Measurements from ENCODE around the gene PRPH2. TPM values are rescaled to one million over a fixed set of nuclear protein-coding genes. Genes with fewer than 3 reads are reported as not detected.

The PRPH2 gene
- polyA plus RNA-seq: under 1 TPM in 2 of 3 donors, not detected in 1; 0.08 to 0.25 TPM

GRCh38 chr6:42722497-42722896 is at the start of gene PRPH2:
PRPH2 (minus strand) TSS chr6:42722597; CDS start chr6:42722334, 263 bp downstream.
- Mint-ChIP-seq H3K27ac (no peak within 1 kb of the TSS), H3K36me3 (peaks cover 0 to 5% (median 0%) of the 10 kb centered on the region in 3 donors), H3K9me3 (no peaks in the 10 kb centered on the region), H3K4me1 (peaks cover 14 to 15% of the 10 kb centered on the region in 2 donors), H3K4me3 (no peak within 1 kb of the TSS), H3K27me3 (ENCODE audit: low read depth in 3 of 3) (peaks cover 0 to 8% (median 0%) of the 10 kb centered on the region in 3 donors)
- no peak for DNase-seq

- H3K4me1 Mint-ChIP-seq: peaks cover 76 to 86% of the 10 kb centered on the region in 2 donors
- peak overlapping the region; percentile 98 to 100 (median 100) for H3K27ac Mint-ChIP-seq
- no peak for DNase-seq
- H3K4me3 Mint-ChIP-seq: peak overlapping the region; percentile 70 to 89 (median 82)
- peaks cover 0 to 11% (median 3%) of the 10 kb centered on the region in 3 donors for H3K36me3 Mint-ChIP-seq
- no peaks in the 10 kb centered on the region for H3K9me3 Mint-ChIP-seq
- peaks cover 22 to 30% (median 23%) of the 10 kb centered on the region in 3 donors for H3K27me3 Mint-ChIP-seq (ENCODE audit: low read depth in 3 of 3)
Measured at GRCh38 chr6:42771741-42772100, 49.3 kb upstream of the PRPH2 start.

- H3K4me1 Mint-ChIP-seq: peaks cover 82 to 92% of the 10 kb centered on the region in 2 donors
- H3K4me3 Mint-ChIP-seq: peak overlapping the region in 4 of 5 donors; percentile 32 to 51 (median 46)
- no peak for DNase-seq
- H3K36me3 Mint-ChIP-seq: peaks cover 0 to 15% (median 3%) of the 10 kb centered on the region in 3 donors
- H3K27me3 Mint-ChIP-seq (ENCODE audit: low read depth in 3 of 3): peaks cover 22 to 28% (median 23%) of the 10 kb centered on the region in 3 donors
- peak overlapping the region; percentile 60 to 100 (median 94) for H3K27ac Mint-ChIP-seq
- no peaks in the 10 kb centered on the region for H3K9me3 Mint-ChIP-seq
Measured at GRCh38 chr6:42769836-42770235, 47.4 kb upstream of the PRPH2 start.

GRCh38 chr6:42769051-42769450 is 46.7 kb upstream of the PRPH2 start:
- Mint-ChIP-seq H3K36me3 (peaks cover 0 to 11% (median 3%) of the 10 kb centered on the region in 3 donors), H3K4me1 (peaks cover 75 to 86% of the 10 kb centered on the region in 2 donors), H3K9me3 (no peaks in the 10 kb centered on the region), H3K27me3 (ENCODE audit: low read depth in 3 of 3) (peaks cover 18 to 25% (median 19%) of the 10 kb centered on the region in 3 donors), H3K4me3 (no peak overlapping the region), H3K27ac (peak overlapping the region in 5 of 6 donors; percentile 12 to 98 (median 94))
- DNase-seq: no peak

- DNase-seq: peak; percentile 51 to 61 (median 56)
- H3K36me3 Mint-ChIP-seq: peaks cover 0 to 11% (median 3%) of the 10 kb centered on the region in 3 donors
- H3K27me3 Mint-ChIP-seq (ENCODE audit: low read depth in 3 of 3): peaks cover 9 to 18% (median 14%) of the 10 kb centered on the region in 3 donors
- H3K4me3 Mint-ChIP-seq: peak overlapping the region; percentile 51 to 71 (median 64)
- H3K9me3 Mint-ChIP-seq: no peaks in the 10 kb centered on the region
- H3K27ac Mint-ChIP-seq: peak overlapping the region; percentile 54 to 98 (median 86)
- H3K4me1 Mint-ChIP-seq: peaks cover 54 to 64% of the 10 kb centered on the region in 2 donors
Measured at GRCh38 chr6:42766163-42766670, 43.8 kb upstream of the PRPH2 start.

- peak overlapping the region; percentile 54 to 98 (median 86) for H3K27ac Mint-ChIP-seq
- H3K27me3 Mint-ChIP-seq (ENCODE audit: low read depth in 3 of 3): peaks cover 0 to 9% (median 6%) of the 10 kb centered on the region in 3 donors
- H3K9me3 Mint-ChIP-seq: no peaks in the 10 kb centered on the region
- H3K36me3 Mint-ChIP-seq: peaks cover 0 to 11% (median 3%) of the 10 kb centered on the region in 3 donors
- peaks cover 45 to 54% of the 10 kb centered on the region in 2 donors for H3K4me1 Mint-ChIP-seq
- peak overlapping the region in 3 of 5 donors; percentile 25 to 27 (median 26) for H3K4me3 Mint-ChIP-seq
- DNase-seq: no peak
Measured at GRCh38 chr6:42764911-42765648, 42.7 kb upstream of the PRPH2 start.

- Mint-ChIP-seq H3K9me3 (no peaks in the 10 kb centered on the region), H3K4me1 (peaks cover 30 to 36% of the 10 kb centered on the region in 2 donors), H3K4me3 (no peak overlapping the region), H3K36me3 (peaks cover 9 to 27% (median 17%) of the 10 kb centered on the region in 3 donors), H3K27me3 (ENCODE audit: low read depth in 3 of 3) (peaks cover 0 to 7% (median 0%) of the 10 kb centered on the region in 3 donors), H3K27ac (peak overlapping the region in 2 of 6 donors; percentile 4 to 43)
- DNase-seq: no peak
Measured at GRCh38 chr6:42762950-42763349, 40.6 kb upstream of the PRPH2 start.

GRCh38 chr6:42762426-42762859 is 40.0 kb upstream of the PRPH2 start:
- DNase-seq: no peak
- H3K4me1 Mint-ChIP-seq: peaks cover 26 to 36% of the 10 kb centered on the region in 2 donors
- H3K4me3 Mint-ChIP-seq: no peak overlapping the region
- no peak overlapping the region for H3K27ac Mint-ChIP-seq
- peaks cover 10 to 27% (median 18%) of the 10 kb centered on the region in 3 donors for H3K36me3 Mint-ChIP-seq
- H3K27me3 Mint-ChIP-seq (ENCODE audit: low read depth in 3 of 3): peaks cover 0 to 4% (median 0%) of the 10 kb centered on the region in 3 donors
- no peaks in the 10 kb centered on the region for H3K9me3 Mint-ChIP-seq

- peaks cover 0 to 1% (median 0%) of the 10 kb centered on the region in 3 donors for H3K27me3 Mint-ChIP-seq (ENCODE audit: low read depth in 3 of 3)
- H3K36me3 Mint-ChIP-seq: peaks cover 10 to 26% (median 18%) of the 10 kb centered on the region in 3 donors
- no peak overlapping the region for H3K4me3 Mint-ChIP-seq
- H3K9me3 Mint-ChIP-seq: no peaks in the 10 kb centered on the region
- H3K4me1 Mint-ChIP-seq: peaks cover 17 to 26% of the 10 kb centered on the region in 2 donors
- DNase-seq: no peak
- peak overlapping the region in 1 of 6 donors; percentile 55 for H3K27ac Mint-ChIP-seq
Measured at GRCh38 chr6:42761287-42762067, 39.1 kb upstream of the PRPH2 start.

- H3K4me3 Mint-ChIP-seq: no peak overlapping the region
- H3K27ac Mint-ChIP-seq: peak overlapping the region in 2 of 6 donors; percentile 37 to 69
- H3K9me3 Mint-ChIP-seq: no peaks in the 10 kb centered on the region
- H3K4me1 Mint-ChIP-seq: peaks cover 2 to 9% of the 10 kb centered on the region in 2 donors
- no peaks in the 10 kb centered on the region for H3K27me3 Mint-ChIP-seq (ENCODE audit: low read depth in 3 of 3)
- H3K36me3 Mint-ChIP-seq: peaks cover 13 to 34% (median 26%) of the 10 kb centered on the region in 3 donors
- DNase-seq: no peak
Measured at GRCh38 chr6:42758756-42759430, 36.5 kb upstream of the PRPH2 start.

- H3K9me3 Mint-ChIP-seq: no peaks in the 10 kb centered on the region
- H3K4me3 Mint-ChIP-seq: no peak overlapping the region
- H3K4me1 Mint-ChIP-seq: peaks cover 2 to 9% of the 10 kb centered on the region in 2 donors
- no peak overlapping the region for H3K27ac Mint-ChIP-seq
- H3K36me3 Mint-ChIP-seq: peaks cover 17 to 39% (median 31%) of the 10 kb centered on the region in 3 donors
- no peak for DNase-seq
- H3K27me3 Mint-ChIP-seq (ENCODE audit: low read depth in 3 of 3): peaks cover 0 to 2% (median 0%) of the 10 kb centered on the region in 3 donors
Measured at GRCh38 chr6:42756722-42757121, 34.3 kb upstream of the PRPH2 start.

- no peaks in the 10 kb centered on the region for H3K9me3 Mint-ChIP-seq
- no peak overlapping the region for H3K4me3 Mint-ChIP-seq
- peak overlapping the region in 2 of 6 donors; percentile 1 to 42 for H3K27ac Mint-ChIP-seq
- H3K4me1 Mint-ChIP-seq: peaks cover 2 to 9% of the 10 kb centered on the region in 2 donors
- H3K36me3 Mint-ChIP-seq: peaks cover 17 to 40% (median 31%) of the 10 kb centered on the region in 3 donors
- no peak for DNase-seq
- H3K27me3 Mint-ChIP-seq (ENCODE audit: low read depth in 3 of 3): peaks cover 0 to 2% (median 0%) of the 10 kb centered on the region in 3 donors
Measured at GRCh38 chr6:42754759-42755158, 32.4 kb upstream of the PRPH2 start.

- peaks cover 7 to 19% (median 9%) of the 10 kb centered on the region in 3 donors for H3K36me3 Mint-ChIP-seq
- H3K4me3 Mint-ChIP-seq: no peak overlapping the region
- no peaks in the 10 kb centered on the region for H3K9me3 Mint-ChIP-seq
- no peak for DNase-seq
- H3K27ac Mint-ChIP-seq: no peak overlapping the region
- peaks cover 4 to 9% (median 5%) of the 10 kb centered on the region in 3 donors for H3K27me3 Mint-ChIP-seq (ENCODE audit: low read depth in 3 of 3)
- H3K4me1 Mint-ChIP-seq: peaks cover 20 to 21% of the 10 kb centered on the region in 2 donors
Measured at GRCh38 chr6:42751055-42751454, 28.7 kb upstream of the PRPH2 start.

Measured in immature natural killer cell (primary cell).